Astrocyte (in vitro differentiated cells and primary cell): Measurements from ENCODE around the gene MAML2. TPM values are rescaled to one million over a fixed set of nuclear protein-coding genes. Genes with fewer than 3 reads are reported as not detected.
"Not testable (repeated sequence)": the region's sequence is repeated elsewhere in the genome, so short reads cannot be mapped to it uniquely, and the experiment has no call there.

ENCODE experiments used
- DNase-seq: peaks from one replicate; pipeline ENCODE4 v3.0.0-alpha.2; 2010; ENCODE audit warnings: low read depth
- FAIRE-seq: peaks from 2 replicates; lab custom pipeline; 2011; peaks lifted over from hg19 to GRCh38; lab: Jason Lieb, UNC
- H2AFZ ChIP-seq: 2 replicates; pipeline ENCODE4 v1.6.0; 2012; ENCODE audit warnings: low read depth, low read length, inconsistent platforms
- H3K27ac ChIP-seq: 2 replicates; pipeline ENCODE4 v1.5.1; 2011; ENCODE audit warnings: low read depth, low read length, inconsistent platforms
- H3K27me3 ChIP-seq: 2 replicates; pipeline ENCODE4 v1.6.0; 2011; ENCODE audit warnings: low read length, inconsistent platforms; ENCODE audit not compliant: insufficient read depth
- H3K36me3 ChIP-seq: 2 replicates; pipeline ENCODE4 v1.5.1; 2011; ENCODE audit warnings: low read length, inconsistent platforms; ENCODE audit not compliant: insufficient read depth
- H3K4me1 ChIP-seq: 2 replicates; pipeline ENCODE4 v1.5.1; 2011; ENCODE audit warnings: low read length, inconsistent platforms; ENCODE audit not compliant: insufficient read depth
- H3K4me2 ChIP-seq: 2 replicates; pipeline ENCODE4 v1.6.0; 2012; ENCODE audit warnings: low read length, inconsistent platforms
- H3K4me3 ChIP-seq: 2 replicates; pipeline ENCODE4 v1.5.1; 2011; ENCODE audit warnings: low read depth, mild to moderate bottlenecking, low read length, inconsistent platforms; ENCODE audit not compliant: insufficient read depth
- H3K79me2 ChIP-seq: 2 replicates; pipeline ENCODE4 v1.6.0; 2012; ENCODE audit warnings: mild to moderate bottlenecking, low read length, inconsistent platforms; ENCODE audit not compliant: insufficient read depth
- H3K9ac ChIP-seq: 2 replicates; pipeline ENCODE4 v1.6.0; 2012; ENCODE audit warnings: mild to moderate bottlenecking, low read length, inconsistent platforms
- H3K9me3 ChIP-seq: 2 replicates; pipeline ENCODE4 v1.5.1; 2012; ENCODE audit warnings: low read depth, mild to moderate bottlenecking, low read length, inconsistent platforms; ENCODE audit not compliant: insufficient read depth
- H4K20me1 ChIP-seq: 2 replicates; pipeline ENCODE4 v1.6.0; 2012; ENCODE audit warnings: low read length, inconsistent platforms; ENCODE audit not compliant: insufficient read depth
- H3K27ac Mint-ChIP-seq: one replicate; pipeline ENCODE4 v1.8.0; 2021; ENCODE audit warnings: mild to moderate bottlenecking, mixed read lengths; ENCODE audit not compliant: unreplicated experiment
- H3K27me3 Mint-ChIP-seq: one replicate; pipeline ENCODE4 v1.8.0; 2021; ENCODE audit warnings: low read depth, mixed read lengths; ENCODE audit not compliant: unreplicated experiment
- H3K36me3 Mint-ChIP-seq: one replicate; pipeline ENCODE4 v1.8.0; 2021; ENCODE audit warnings: low read depth, mixed read lengths; ENCODE audit not compliant: unreplicated experiment
- H3K4me1 Mint-ChIP-seq: one replicate; pipeline ENCODE4 v1.8.0; 2021; ENCODE audit warnings: low read depth, mixed read lengths; ENCODE audit not compliant: unreplicated experiment
- H3K4me3 Mint-ChIP-seq: one replicate; pipeline ENCODE4 v1.8.0; 2021; ENCODE audit warnings: mild to moderate bottlenecking, moderate library complexity, mixed read lengths; ENCODE audit not compliant: unreplicated experiment
- H3K9me3 Mint-ChIP-seq: one replicate; pipeline ENCODE4 v1.8.0; 2021; ENCODE audit warnings: mild to moderate bottlenecking, mixed read lengths; ENCODE audit not compliant: unreplicated experiment
- CTCF ChIP-seq: IDR thresholded peaks from 2 replicates; pipeline ENCODE4 v1.5.1; 2011; ENCODE audit warnings: low read depth, mild to moderate bottlenecking, inconsistent platforms, low read length, moderate library complexity; ENCODE audit not compliant: insufficient read depth
- EZH2 ChIP-seq: IDR thresholded peaks from 2 replicates; pipeline ENCODE4 v1.6.1; 2012; ENCODE audit warnings: mild to moderate bottlenecking, low read length, inconsistent platforms; ENCODE audit not compliant: insufficient read depth
- total RNA-seq: library from RNA; stranded (reverse); gene quantifications from 2 replicates; pipeline ENCODE4 v1.2.1, GENCODE V29; 2021

Gene MAML2
- total RNA-seq, 1 donor from 2014 or later: 27.4 TPM

GRCh38 chr11:96272529-96273222 is 70.3 kb downstream of the MAML2 start:
- peaks cover 42% of the 10 kb centered on the region for H3K79me2 ChIP-seq
- no peak for FAIRE-seq
- H3K27ac Mint-ChIP-seq: peak overlapping the region; percentile 66
- no peak overlapping the region for H3K4me3 Mint-ChIP-seq
- no peaks in the 10 kb centered on the region for H3K27me3 ChIP-seq
- H3K4me1 Mint-ChIP-seq: peaks cover 23% of the 10 kb centered on the region
- H3K27ac ChIP-seq: no peak overlapping the region
- H4K20me1 ChIP-seq: peaks cover 5% of the 10 kb centered on the region
- no peak overlapping the region for H2AFZ ChIP-seq
- no peak for TF ChIP-seq EZH2
- no peak for TF ChIP-seq CTCF
- H3K4me1 ChIP-seq: peaks cover under 1% of the 10 kb centered on the region
- H3K9me3 ChIP-seq: no peaks in the 10 kb centered on the region
- H3K9me3 Mint-ChIP-seq: peaks cover 2% of the 10 kb centered on the region
- H3K36me3 ChIP-seq: no peaks in the 10 kb centered on the region
- no peaks in the 10 kb centered on the region for H3K27me3 Mint-ChIP-seq
- H3K4me3 ChIP-seq: no peak overlapping the region
- peaks cover 12% of the 10 kb centered on the region for H3K36me3 Mint-ChIP-seq
- DNase-seq: peak; percentile 52
- H3K4me2 ChIP-seq: no peak overlapping the region
- H3K9ac ChIP-seq: no peak overlapping the region

DNA sequence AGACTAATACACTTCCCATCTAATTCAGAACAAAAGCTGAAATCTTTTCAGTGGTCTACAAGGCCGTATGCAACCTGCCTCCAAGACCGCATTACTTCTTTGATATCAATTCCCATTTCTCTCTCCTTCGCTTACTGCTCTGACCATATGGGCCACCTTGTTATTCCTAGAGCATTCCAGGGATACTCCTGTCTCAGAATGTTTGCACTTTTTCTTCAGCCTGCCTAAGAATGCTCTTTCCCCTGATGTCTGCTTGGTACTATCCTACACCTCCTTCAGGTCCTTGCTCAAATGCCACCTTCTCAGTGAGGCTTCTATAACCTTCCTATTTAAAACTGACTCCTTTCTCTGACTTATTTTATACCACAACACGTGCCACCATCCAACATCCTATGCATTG is 71.2 kb downstream of the MAML2 start:
- TF ChIP-seq EZH2 (no peak), CTCF (no peak)
- Histone ChIP-seq H2AFZ (no peak overlapping the region), H4K20me1 (peaks cover 13% of the 10 kb centered on the region), H3K36me3 (no peaks in the 10 kb centered on the region), H3K4me3 (no peak overlapping the region), H3K4me2 (no peak overlapping the region), H3K27me3 (no peaks in the 10 kb centered on the region), H3K79me2 (peaks cover 41% of the 10 kb centered on the region), H3K9ac (no peak overlapping the region), H3K4me1 (peaks cover 4% of the 10 kb centered on the region), H3K9me3 (no peaks in the 10 kb centered on the region), H3K27ac (no peak overlapping the region)
- Mint-ChIP-seq H3K9me3 (peaks cover 2% of the 10 kb centered on the region), H3K36me3 (peaks cover 12% of the 10 kb centered on the region), H3K4me1 (peaks cover 23% of the 10 kb centered on the region), H3K27ac (no peak overlapping the region), H3K27me3 (no peaks in the 10 kb centered on the region), H3K4me3 (no peak overlapping the region)
- DNase-seq (no peak), FAIRE-seq (no peak)

- Histone ChIP-seq H4K20me1 (peaks cover 12% of the 10 kb centered on the region), H3K79me2 (peaks cover 41% of the 10 kb centered on the region)
- not testable (repeated sequence) for H3K36me3 ChIP-seq, H3K27me3 ChIP-seq, H3K27me3 Mint-ChIP-seq, FAIRE-seq, H3K27ac ChIP-seq, H3K4me3 Mint-ChIP-seq, DNase-seq, H2AFZ ChIP-seq, H3K9me3 ChIP-seq, H3K4me2 ChIP-seq, H3K4me1 ChIP-seq, H3K27ac Mint-ChIP-seq, H3K9me3 Mint-ChIP-seq, H3K9ac ChIP-seq, H3K4me3 ChIP-seq
- Mint-ChIP-seq H3K4me1 (peaks cover 22% of the 10 kb centered on the region), H3K36me3 (peaks cover 12% of the 10 kb centered on the region)
Measured at GRCh38 chr11:96271352-96271751, 71.6 kb downstream of the MAML2 start.

DNA sequence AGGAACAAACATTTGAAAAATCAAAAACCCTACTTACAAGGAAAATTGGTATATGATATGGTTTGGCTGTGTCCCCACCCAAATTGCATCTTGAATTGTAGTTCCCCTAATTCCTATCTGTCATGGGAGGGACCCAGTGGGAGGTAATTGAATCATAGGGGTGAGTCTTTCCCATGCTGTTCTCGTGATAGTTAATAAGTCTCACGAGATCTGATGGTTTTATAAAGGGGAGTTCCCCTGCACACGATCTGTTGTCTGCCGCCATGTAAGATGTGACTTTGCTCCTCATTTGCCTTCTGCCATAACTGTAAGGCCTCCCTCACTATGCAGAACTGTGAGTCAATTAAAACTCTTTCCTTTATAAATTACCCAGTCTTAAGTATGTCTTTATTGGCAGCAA is 74.5 kb downstream of the MAML2 start:
- H3K9me3 Mint-ChIP-seq, H3K4me3 Mint-ChIP-seq, DNase-seq, H3K27ac Mint-ChIP-seq, H3K9ac ChIP-seq, H3K27me3 Mint-ChIP-seq, H3K4me3 ChIP-seq, H3K9me3 ChIP-seq, H3K4me1 ChIP-seq, H3K27me3 ChIP-seq, H2AFZ ChIP-seq, FAIRE-seq, H3K27ac ChIP-seq, H3K4me2 ChIP-seq, H4K20me1 ChIP-seq, H3K36me3 ChIP-seq: not testable (repeated sequence)
- H3K79me2 ChIP-seq: peaks cover 50% of the 10 kb centered on the region
- peaks cover 19% of the 10 kb centered on the region for H3K36me3 Mint-ChIP-seq
- H3K4me1 Mint-ChIP-seq: peaks cover 35% of the 10 kb centered on the region
